Esophagus muscularis mucosa (tissue), 4 donors: ENCODE results near the gene ADORA1.

Experiments
- EP300 ChIP-seq: sonication (generic); formaldehyde crosslinking; IDR thresholded peaks from one replicate; pipeline ENCODE4 v1.6.1; 2017; ENCODE audit warnings: antibody characterized with exemption
- POLR2A ChIP-seq: fragments of 450-650 bp; IDR thresholded peaks from one replicate; pipeline ENCODE4 v1.6.1; 2017; ENCODE audit warnings: antibody characterized with exemption, moderate library complexity, mild to moderate bottlenecking, low read depth
- POLR2AphosphoS5 ChIP-seq, 2 donors: sonication (generic); formaldehyde crosslinking; IDR thresholded peaks; one replicate each; pipeline ENCODE4 v1.6.1; 2017; ENCODE audit warnings: antibody characterized with exemption in 2 of 2
- TF ChIP-seq, protein P1 (sequence below), 3 experiments: fragments of 200-600 bp in 2 of 3; fragments of 450-650 bp in 1 of 3; sonication (generic) in 2 of 3; IDR thresholded peaks; one replicate each; pipeline ENCODE4 v1.5.1; 2017 to 2019; ENCODE audit warnings: antibody characterized with exemption in 3 of 3, mild to moderate bottlenecking in 2 of 3, moderate library complexity in 1 of 3

DNA sequence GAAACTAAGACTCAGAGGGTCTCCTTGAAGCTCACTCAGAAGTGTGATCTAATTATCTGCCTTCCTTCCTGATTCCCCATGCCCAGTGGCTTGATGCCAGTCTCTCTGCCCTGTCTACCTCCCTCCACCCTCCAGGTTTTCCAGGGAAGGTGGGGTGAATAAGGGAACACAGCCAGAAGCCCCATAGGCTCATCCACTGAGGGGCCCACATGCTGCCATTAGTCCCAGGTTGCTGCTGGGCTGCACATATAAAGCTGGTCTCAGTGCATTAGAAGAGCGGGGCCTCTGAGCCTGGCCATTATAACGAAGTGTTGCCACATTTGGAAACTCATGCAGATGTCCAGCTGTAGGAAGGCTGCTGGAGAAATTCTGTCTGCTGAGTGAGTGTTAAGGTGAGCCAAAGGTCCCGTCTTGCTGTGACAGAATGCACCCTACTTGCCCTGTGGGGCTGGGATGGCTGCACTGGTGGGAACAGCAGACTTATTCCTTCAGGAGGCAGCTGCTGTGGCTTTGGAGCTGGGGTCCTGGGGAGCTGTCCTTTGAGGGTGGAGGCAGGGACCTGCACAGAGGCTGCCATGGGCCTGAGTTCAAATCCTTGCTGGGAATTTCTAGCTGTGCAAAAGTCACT is 2.9 kb downstream of the ADORA1 start:
- TF ChIP-seq, protein P1, sequence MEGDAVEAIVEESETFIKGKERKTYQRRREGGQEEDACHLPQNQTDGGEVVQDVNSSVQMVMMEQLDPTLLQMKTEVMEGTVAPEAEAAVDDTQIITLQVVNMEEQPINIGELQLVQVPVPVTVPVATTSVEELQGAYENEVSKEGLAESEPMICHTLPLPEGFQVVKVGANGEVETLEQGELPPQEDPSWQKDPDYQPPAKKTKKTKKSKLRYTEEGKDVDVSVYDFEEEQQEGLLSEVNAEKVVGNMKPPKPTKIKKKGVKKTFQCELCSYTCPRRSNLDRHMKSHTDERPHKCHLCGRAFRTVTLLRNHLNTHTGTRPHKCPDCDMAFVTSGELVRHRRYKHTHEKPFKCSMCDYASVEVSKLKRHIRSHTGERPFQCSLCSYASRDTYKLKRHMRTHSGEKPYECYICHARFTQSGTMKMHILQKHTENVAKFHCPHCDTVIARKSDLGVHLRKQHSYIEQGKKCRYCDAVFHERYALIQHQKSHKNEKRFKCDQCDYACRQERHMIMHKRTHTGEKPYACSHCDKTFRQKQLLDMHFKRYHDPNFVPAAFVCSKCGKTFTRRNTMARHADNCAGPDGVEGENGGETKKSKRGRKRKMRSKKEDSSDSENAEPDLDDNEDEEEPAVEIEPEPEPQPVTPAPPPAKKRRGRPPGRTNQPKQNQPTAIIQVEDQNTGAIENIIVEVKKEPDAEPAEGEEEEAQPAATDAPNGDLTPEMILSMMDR (IDR thresholded peaks at IDR 0.05): no peak
- TF ChIP-seq POLR2AphosphoS5 (IDR thresholded peaks at IDR 0.05): no peak
- no peak for TF ChIP-seq EP300
- no peak for TF ChIP-seq POLR2A
